ENCODE data around the gene ZNF385B. TPM values are rescaled to one million over a fixed set of nuclear protein-coding genes. Genes with fewer than 3 reads are reported as not detected.

Gene ZNF385B
- total and polyA plus RNA-seq, 9 of the 15 experiments (the other 6 are each of a cell fraction or from before 2014, with no cell fraction given), result 0.50 TPM; not detected in 8

GRCh38 chr2:179553382-179553781 lies 308.0 kb downstream of the ZNF385B start:
- intact Hi-C loops (cut with micrococcal nuclease), result no loop called here
- TF ChIP-seq CBFA2T2 (conservative IDR thresholded peaks at IDR 0.05), result no peak
- no peak for TF ChIP-seq MECOM (CRISPR knock-in tag; IDR thresholded peaks at IDR 0.05)
- TF ChIP-seq, protein P1, sequence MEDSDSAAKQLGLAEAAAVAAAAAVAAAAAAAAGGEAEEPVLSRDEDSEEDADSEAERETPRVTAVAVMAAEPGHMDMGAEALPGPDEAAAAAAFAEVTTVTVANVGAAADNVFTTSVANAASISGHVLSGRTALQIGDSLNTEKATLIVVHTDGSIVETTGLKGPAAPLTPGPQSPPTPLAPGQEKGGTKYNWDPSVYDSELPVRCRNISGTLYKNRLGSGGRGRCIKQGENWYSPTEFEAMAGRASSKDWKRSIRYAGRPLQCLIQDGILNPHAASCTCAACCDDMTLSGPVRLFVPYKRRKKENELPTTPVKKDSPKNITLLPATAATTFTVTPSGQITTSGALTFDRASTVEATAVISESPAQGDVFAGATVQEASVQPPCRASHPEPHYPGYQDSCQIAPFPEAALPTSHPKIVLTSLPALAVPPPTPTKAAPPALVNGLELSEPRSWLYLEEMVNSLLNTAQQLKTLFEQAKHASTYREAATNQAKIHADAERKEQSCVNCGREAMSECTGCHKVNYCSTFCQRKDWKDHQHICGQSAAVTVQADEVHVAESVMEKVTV (CRISPR knock-in tag; IDR thresholded peaks at IDR 0.05), result no peak
- TF ChIP-seq PHF8 (IDR thresholded peaks at IDR 0.05; ENCODE audit: borderline replicate concordance, low read length), result no peak
- no peak for TF ChIP-seq KDM5B (IDR thresholded peaks at IDR 0.05; ENCODE audit: insufficient replicate concordance, low read depth, low read length)
- TF ChIP-seq ARID1B (IDR thresholded peaks at IDR 0.05), result no peak
- TF ChIP-seq RFX7 (CRISPR knock-in tag; IDR thresholded peaks at IDR 0.05), result no peak
- no TSS peak for BruUV-seq (replicated peaks)
- Histone ChIP-seq H4K20me1 (replicated peaks; ENCODE audit: control insufficient read depth, insufficient read depth, low read length) (no peaks in the 10 kb centered on the region), H3K9ac (ENCODE audit: insufficient read depth in 1 of 2, low read depth in 2 of 2, low read length in 2 of 2) (no peak overlapping the region), H3K79me2 (ENCODE audit: control insufficient read depth, insufficient read depth, low read length) (no peaks in the 10 kb centered on the region), H3K4me2 (ENCODE audit: insufficient read depth, low read length) (no peak overlapping the region), H3K27ac (ENCODE audit: extremely low read depth, low read depth, low read length) (no peak overlapping the region), H3K27me3 (ENCODE audit: control insufficient read depth in 2 of 2, insufficient read depth in 2 of 2, low read length in 2 of 2) (no peaks in the 10 kb centered on the region), H3K4me1 (replicated peaks in 1 of 2; ENCODE audit: control insufficient read depth in 2 of 2, insufficient read depth in 2 of 2, low read length in 2 of 2) (no peaks in the 10 kb centered on the region), H3K9me3 (replicated peaks; ENCODE audit: control insufficient read depth, insufficient read depth, low read depth, low read length) (no peaks in the 10 kb centered on the region), H3K9me1 (ENCODE audit: control insufficient read depth, insufficient read depth, low read length) (no peaks in the 10 kb centered on the region), H3K4me3 (no peak overlapping the region), H3K36me3 (ENCODE audit: control insufficient read depth, insufficient read depth, low read length) (no peaks in the 10 kb centered on the region), H2AFZ (ENCODE audit: low read depth, low read length) (no peak overlapping the region)
- WGBS (ENCODE audit: insufficient coverage, low coverage, missing lambda C conversion rate), result 0% methylated on average over 3 of the region's 3 CpGs
- in situ Hi-C loops (cut with MboI), result no loop called here
- CTCF ChIA-PET (ENCODE audit: low intra/inter-chr PET ratio), result no interaction called here
- FAIRE-seq (no peak), DNase-seq (ENCODE audit: extremely low read depth in 1 of 4, low spot score in 3 of 4) (no peak), ATAC-seq (no peak)
- POLR2A ChIA-PET, result no interaction called here
